GM10248 (cell line): Measurements from ENCODE around the gene PCDHGA7.
A peak's percentile ranks its signal among the peaks of the same experiment; 100 is the strongest.

Experiments
- CTCF ChIA-PET: fragments of 300-600 bp; sonication (Branson Sonifier 250); formaldehyde crosslinking; extraction: SDS; loops from one replicate; lab custom pipeline; 2021; ENCODE audit warnings: antibody characterized with exemption; lab: Yijun Ruan, JAX
- POLR2A ChIA-PET: fragments of 350-650 bp; sonication (Branson Sonifier 250); formaldehyde crosslinking; extraction: SDS; loops from one replicate; lab custom pipeline; 2020; ENCODE audit warnings: antibody characterized with exemption; lab: Yijun Ruan, JAX
- DNase-seq: peaks from one replicate; pipeline ENCODE4 v3.0.0; 2012; ENCODE audit errors: extremely low spot score
- CTCF ChIP-seq: IDR thresholded peaks from 2 replicates; pipeline ENCODE4 v1.5.1; 2012; ENCODE audit warnings: mild to moderate bottlenecking, low read depth; ENCODE audit errors: extremely low read depth, missing control alignments, control extremely low read depth

The PCDHGA7 gene

DNA sequence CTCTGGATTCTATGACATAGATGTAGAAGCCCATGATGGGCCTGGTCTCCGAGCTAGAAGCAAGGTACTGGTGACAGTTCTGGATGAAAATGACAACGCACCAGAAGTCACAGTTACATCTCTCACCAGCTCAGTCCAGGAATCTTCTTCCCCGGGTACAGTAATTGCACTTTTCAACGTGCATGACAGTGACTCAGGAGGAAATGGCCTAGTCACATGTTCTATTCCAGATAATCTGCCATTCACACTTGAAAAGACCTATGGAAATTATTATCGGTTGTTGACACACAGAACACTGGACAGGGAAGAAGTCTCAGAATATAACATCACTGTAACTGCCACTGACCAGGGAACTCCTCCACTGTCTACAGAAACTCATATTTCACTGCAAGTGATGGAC lies 26.4 kb upstream of the PCDHGA7 start:
- CTCF ChIA-PET, result interaction anchor here (0.9 to 2.5 kb wide), 7 partner anchors 8 to 208 kb away, joined by 3 to 10 read pairs (median 4); partner anchors contain the start of genes PCDHGA10 and PCDHGA5
- POLR2A ChIA-PET, result no interaction called here
- no peak for TF ChIP-seq CTCF
- no peak for DNase-seq

DNA sequence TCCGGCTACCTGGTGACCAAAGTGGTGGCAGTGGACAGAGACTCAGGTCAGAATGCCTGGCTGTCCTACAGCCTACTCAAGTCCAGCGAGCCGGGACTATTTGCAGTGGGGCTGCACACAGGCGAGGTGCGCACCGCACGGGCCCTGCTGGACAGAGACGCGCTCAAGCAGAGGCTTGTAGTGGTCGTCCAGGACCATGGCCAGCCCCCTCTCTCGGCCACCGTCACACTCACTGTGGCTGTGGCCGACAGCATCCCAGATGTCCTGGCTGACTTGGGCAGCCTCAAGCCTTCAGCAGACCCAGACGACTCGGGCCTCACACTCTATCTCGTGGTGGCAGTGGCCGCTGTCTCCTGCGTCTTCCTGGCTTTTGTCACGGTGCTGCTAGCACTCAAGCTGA lies 25.6 kb upstream of the PCDHGA7 start:
- POLR2A ChIA-PET, result no interaction called here
- no peak for DNase-seq
- no peak for TF ChIP-seq CTCF
- CTCF ChIA-PET, result interaction anchor here (2.9 kb wide), 1 partner anchor 201 kb away, joined by 9 read pairs; no protein-coding TSS in a partner anchor

DNA sequence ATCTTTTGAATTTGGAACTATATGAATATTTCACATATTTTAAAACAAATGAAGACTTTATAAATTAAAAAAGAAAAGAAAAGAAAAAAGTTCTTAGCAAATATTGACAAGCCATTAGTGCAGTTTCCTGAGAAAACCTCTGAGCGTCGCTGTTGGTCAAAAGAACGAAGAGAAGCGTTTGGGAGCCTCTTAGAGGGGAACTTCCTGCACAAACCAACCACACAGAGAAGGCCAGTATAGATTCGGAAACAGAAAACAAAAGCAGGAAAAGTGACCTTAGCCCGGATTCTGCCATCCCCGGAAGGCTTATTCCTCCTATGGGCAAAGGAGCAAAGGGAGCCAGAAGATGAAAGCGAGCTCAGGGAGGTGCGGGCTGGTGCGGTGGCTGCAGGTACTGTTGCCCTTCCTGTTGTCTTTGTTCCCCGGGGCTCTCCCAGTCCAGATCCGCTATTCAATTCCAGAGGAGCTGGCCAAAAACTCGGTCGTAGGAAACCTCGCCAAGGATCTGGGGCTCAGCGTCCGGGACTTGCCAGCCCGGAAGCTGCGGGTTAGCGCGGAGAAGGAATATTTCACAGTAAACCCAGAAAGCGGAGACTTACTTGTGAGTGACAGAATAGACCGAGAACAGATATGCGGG lies 22.6 kb upstream of the PCDHGA7 start, which contains the start of gene PCDHGB2:
TSS of gene PCDHGB2 (plus strand) at position 205 of the 637 bp plus-strand sequence. CDS start at position 347, 142 bp downstream.
- DNase-seq, result peak; percentile 46
- TF ChIP-seq CTCF, result peak; percentile 43
- ChIA-PET CTCF (interaction anchor here (0.7 to 2.9 kb wide), 14 partner anchors 16 to 232 kb away, joined by 3 to 9 read pairs (median 4); partner anchors contain the start of genes PCDHGA1, PCDHGA10, PCDHGA11 and PCDHGB6), POLR2A (no interaction called here)

- ChIA-PET POLR2A (no interaction called here), CTCF (interaction anchor here (0.7 to 1.7 kb wide), 8 partner anchors 16 to 206 kb away, joined by 3 to 7 read pairs (median 4); partner anchors contain the start of genes PCDHGA10, PCDHGB6, PCDHGB7 and PCDHGC3)
- no peak for TF ChIP-seq CTCF
- DNase-seq, result no peak
Measured at GRCh38 chr5:141360685-141361084, 21.9 kb upstream of the PCDHGA7 start.

GRCh38 chr5:141362719-141363118 lies 19.8 kb upstream of the PCDHGA7 start:
- ChIA-PET CTCF (no interaction called here), POLR2A (no interaction called here)
- no peak for TF ChIP-seq CTCF
- DNase-seq, result no peak

DNA sequence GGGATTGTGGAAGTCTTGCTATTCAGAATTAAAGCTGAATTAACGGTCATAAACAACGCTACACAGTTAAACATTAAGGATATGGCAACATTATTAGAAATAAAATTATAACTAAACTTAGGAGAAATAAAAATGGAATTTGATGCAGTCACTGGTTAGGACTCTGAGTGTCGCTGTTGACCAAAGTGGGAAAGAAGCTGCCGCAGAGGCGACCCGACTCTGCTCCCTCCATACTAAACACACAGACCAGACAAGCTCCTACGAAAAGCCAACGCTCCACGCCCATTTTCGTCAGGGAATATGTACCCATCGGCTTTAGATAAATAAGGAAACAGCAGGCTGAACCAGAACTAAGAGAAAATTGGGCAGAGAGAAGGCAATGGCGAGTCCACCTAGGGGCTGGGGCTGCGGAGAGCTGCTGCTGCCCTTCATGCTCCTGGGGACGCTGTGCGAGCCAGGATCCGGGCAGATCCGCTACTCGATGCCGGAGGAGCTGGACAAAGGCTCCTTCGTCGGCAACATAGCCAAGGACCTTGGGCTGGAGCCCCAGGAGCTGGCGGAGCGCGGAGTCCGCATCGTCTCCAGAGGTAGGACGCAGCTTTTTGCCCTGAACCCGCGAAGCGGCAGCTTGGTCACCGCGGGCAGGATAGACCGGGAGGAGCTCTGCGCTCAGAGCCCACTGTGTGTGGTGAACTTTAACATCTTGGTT lies 18.4 kb upstream of the PCDHGA7 start, which contains the start of gene PCDHGA5:
TSS of gene PCDHGA5 (plus strand) at position 211 of the 709 bp plus-strand sequence. CDS start at position 380, 169 bp downstream.
- CTCF ChIA-PET, result interaction anchor here (0.8 to 1.5 kb wide), 4 partner anchors 9 to 193 kb away, joined by 3 to 6 read pairs (median 4); partner anchors contain the start of genes PCDHGA10 and PCDHGA4
- POLR2A ChIA-PET, result no interaction called here
- TF ChIP-seq CTCF, result no peak
- no peak for DNase-seq
